ENCODE data around the gene BTBD7.

Gene BTBD7

GRCh38 chr14:93329965-93330608 lies 2.7 kb downstream of the BTBD7 start:
- DNase-seq (ENCODE audit: low spot score) (peak; percentile 50), FAIRE-seq (peak; percentile 80)

- DNase-seq (ENCODE audit: low spot score): no peak
- FAIRE-seq: no peak
Measured at GRCh38 chr14:93328546-93328945, 4.3 kb downstream of the BTBD7 start.

GRCh38 chr14:93326196-93326595 lies 6.6 kb downstream of the BTBD7 start:
- FAIRE-seq (no peak), DNase-seq (ENCODE audit: low spot score) (no peak)

GRCh38 chr14:93323600-93324174 lies 9.1 kb downstream of the BTBD7 start:
- no peak for FAIRE-seq
- DNase-seq (ENCODE audit: low spot score): no peak

- no peak for DNase-seq (ENCODE audit: low spot score)
- no peak for FAIRE-seq
Measured at GRCh38 chr14:93322929-93323599, 9.8 kb downstream of the BTBD7 start.

GRCh38 chr14:93320489-93320888 lies 12.3 kb downstream of the BTBD7 start:
- no peak for FAIRE-seq
- DNase-seq (ENCODE audit: low spot score): no peak

GRCh38 chr14:93319958-93320357 lies 12.9 kb downstream of the BTBD7 start:
- DNase-seq (ENCODE audit: low spot score): no peak
- no peak for FAIRE-seq

- FAIRE-seq: no peak
Measured at GRCh38 chr14:93319494-93319893, 13.3 kb downstream of the BTBD7 start.

GRCh38 chr14:93318927-93319326 lies 13.9 kb downstream of the BTBD7 start:
- FAIRE-seq (peak; percentile 80), DNase-seq (ENCODE audit: low spot score) (peak; percentile 67)

More at GRCh38 chr14:93319494-93319893, 13.3 kb downstream of the BTBD7 start:
- no peak for DNase-seq (ENCODE audit: low spot score)

- FAIRE-seq (peak; percentile 77), DNase-seq (ENCODE audit: low spot score) (peak; percentile 71)
Measured at GRCh38 chr14:93317875-93318807, 14.7 kb downstream of the BTBD7 start.

- DNase-seq (ENCODE audit: low spot score) (no peak), FAIRE-seq (no peak)
Measured at GRCh38 chr14:93317210-93317874, 15.5 kb downstream of the BTBD7 start.

GRCh38 chr14:93316716-93317115 lies 16.1 kb downstream of the BTBD7 start:
- DNase-seq (ENCODE audit: low spot score): no peak
- no peak for FAIRE-seq

GRCh38 chr14:93315575-93315974 lies 17.3 kb downstream of the BTBD7 start:
- DNase-seq (ENCODE audit: low spot score): no peak
- FAIRE-seq: no peak

- DNase-seq (ENCODE audit: low spot score) (no peak), FAIRE-seq (no peak)
Measured at GRCh38 chr14:93311082-93311481, 21.8 kb downstream of the BTBD7 start.

- DNase-seq (ENCODE audit: low spot score): no peak
- no peak for FAIRE-seq
Measured at GRCh38 chr14:93309427-93309966, 23.3 kb downstream of the BTBD7 start.

- DNase-seq (ENCODE audit: low spot score) (no peak), FAIRE-seq (no peak)
Measured at GRCh38 chr14:93308686-93309345, 24.0 kb downstream of the BTBD7 start.

- DNase-seq (ENCODE audit: low spot score) (no peak), FAIRE-seq (no peak)
Measured at GRCh38 chr14:93306812-93307211, 26.0 kb downstream of the BTBD7 start.

GRCh38 chr14:93305725-93306418 lies 27.0 kb downstream of the BTBD7 start:
- DNase-seq (ENCODE audit: low spot score) (no peak), FAIRE-seq (no peak)

- FAIRE-seq (no peak), DNase-seq (ENCODE audit: low spot score) (no peak)
Measured at GRCh38 chr14:93304771-93305170, 28.1 kb downstream of the BTBD7 start.

GRCh38 chr14:93303659-93304058 lies 29.2 kb downstream of the BTBD7 start:
- FAIRE-seq: no peak

More at GRCh38 chr14:93303659-93304058, 29.2 kb downstream of the BTBD7 start:
- no peak for DNase-seq (ENCODE audit: low spot score)
